Astrocyte (in vitro differentiated cells and primary cell): ENCODE measurements around the gene DGAT2.

Experiments used
- CTCF ChIP-seq: IDR thresholded peaks from 2 replicates; pipeline ENCODE4 v1.5.1; 2011; ENCODE audit warnings: low read depth, mild to moderate bottlenecking, inconsistent platforms, low read length, moderate library complexity; ENCODE audit not compliant: insufficient read depth
- EZH2 ChIP-seq: IDR thresholded peaks from 2 replicates; pipeline ENCODE4 v1.6.1; 2012; ENCODE audit warnings: mild to moderate bottlenecking, low read length, inconsistent platforms; ENCODE audit not compliant: insufficient read depth

DNA sequence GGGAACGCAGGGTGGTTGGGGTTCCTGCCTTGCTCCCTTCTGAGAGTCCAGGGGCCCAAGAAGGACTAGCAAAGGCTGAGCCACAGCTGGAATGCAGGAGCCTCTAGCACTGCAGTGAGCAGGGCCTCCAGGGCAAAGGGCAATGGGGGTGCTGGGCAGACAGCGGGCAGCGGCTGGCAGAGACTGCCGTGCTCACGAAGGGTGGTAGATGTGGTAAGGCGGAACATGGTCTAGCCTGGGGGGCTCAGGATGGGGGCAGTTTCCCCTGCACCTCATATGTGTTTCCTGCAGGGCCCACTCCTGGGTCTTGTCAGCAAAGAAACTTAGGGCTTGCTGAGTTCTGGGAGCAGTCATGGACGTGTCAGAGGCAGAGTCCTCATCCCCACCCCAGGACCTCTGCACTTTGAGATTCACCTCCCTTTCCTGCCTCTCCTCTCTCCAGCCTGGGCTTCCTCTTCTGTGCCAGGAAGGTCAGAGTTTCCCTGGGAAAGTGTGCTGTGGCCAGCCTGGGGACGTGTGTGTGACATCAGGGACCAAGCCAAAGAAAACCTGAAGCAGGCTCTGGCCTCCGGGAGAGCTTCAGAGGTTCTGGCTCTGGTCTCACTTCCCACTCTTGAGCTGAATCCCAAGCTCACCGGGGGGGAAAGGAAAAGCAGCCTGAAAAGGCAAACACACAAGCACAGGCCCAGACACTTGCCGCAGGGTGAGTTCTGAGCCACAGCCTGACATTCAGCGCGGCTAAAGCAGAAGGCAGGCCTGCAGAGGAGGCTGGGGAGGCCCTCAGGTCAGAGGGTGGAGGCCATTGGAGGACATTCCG lies 46.5 kb upstream of the DGAT2 start:
- TF ChIP-seq CTCF (no peak), EZH2 (no peak)
